HCT116 (cell line): Measurements from ENCODE around the gene DUOXA1. TPM values are rescaled to one million over a fixed set of nuclear protein-coding genes. Genes with fewer than 3 reads are reported as not detected.

Source experiments
- ATAC-seq: fragments of 200-7000 bp; cut with Tn5 transposase; 2 replicates; pipeline ENCODE4 v1.9.1; 2020; ENCODE audit warnings: mild to moderate bottlenecking, moderate library complexity
- BruUV-seq: library from RNA; stranded (reverse); fragments of 400-500 nt; replicated peaks from 2 replicates; lab custom pipeline; 2021; lab: Mats Ljungman, UMichigan
- CTCF ChIA-PET: fragments of 300-600 bp; sonication (Branson Sonifier 250); formaldehyde crosslinking; loops from one replicate; lab custom pipeline; 2021; ENCODE audit warnings: antibody characterized with exemption; lab: Charles Lee
- POLR2A ChIA-PET: fragments of 300-600, 350-600 bp; sonication (Branson Sonifier 250); formaldehyde crosslinking; loops from one replicate; lab custom pipeline; 2021; ENCODE audit warnings: antibody characterized with exemption; lab: Charles Lee
- RAD21 ChIA-PET, 2 experiments: fragments of 300-600 bp; sonication (Branson Sonifier 250); formaldehyde crosslinking; loops; one replicate each; lab custom pipeline; 2023; ENCODE audit warnings: low total read pairs in 2 of 2; ENCODE audit not compliant: uncharacterized antibody in 2 of 2, unreplicated experiment in 2 of 2, low non-redundant PET in 1 of 2; lab: Charles Lee
- DNase-seq: peaks from one replicate; pipeline ENCODE4 v3.0.0-alpha.2; 2010; ENCODE audit warnings: low read depth, low spot score
- H2AFZ ChIP-seq: fragments of 200-600 bp; shearing (Covaris generic), sonication (generic); 2 replicates; pipeline ENCODE4 v1.6.1; 2017; ENCODE audit warnings: low read depth, mixed run types, mixed read lengths, antibody characterized with exemption, low read length; ENCODE audit not compliant: poor library complexity, severe bottlenecking
- H3K27ac ChIP-seq: 2 replicates; pipeline ENCODE4 v1.5.1; 2012; ENCODE audit warnings: low read depth, low read length
- H3K27me3 ChIP-seq: fragments of 200-600 bp; sonication (generic); 2 replicates; pipeline ENCODE4 v1.6.1; 2016; ENCODE audit warnings: mixed run types, low read length, mixed read lengths; ENCODE audit not compliant: insufficient read depth
- H3K36me3 ChIP-seq, 2 experiments: fragments of 200-500 bp in 1 of 2; fragments of 200-600 bp in 1 of 2; sonication (Bioruptor generic) in 1 of 2; sonication (generic) in 1 of 2; 2 replicates each; pipeline versions ENCODE4 v1.5.1 to v1.6.1; 2014 to 2016; ENCODE audit warnings: low read length in 2 of 2, inconsistent platforms in 1 of 2, mixed read lengths in 1 of 2, mixed run types in 1 of 2; ENCODE audit not compliant: insufficient read depth in 2 of 2, control insufficient read depth in 1 of 2
- H3K4me1 ChIP-seq, 2 experiments: fragments of 200-600 bp in 1 of 2; sonication (generic) in 1 of 2; 2 replicates each; pipeline versions ENCODE4 v1.5.1 to v1.6.1; 2012 to 2017; ENCODE audit warnings: low read length in 2 of 2, inconsistent platforms in 1 of 2, mild to moderate bottlenecking in 1 of 2, mixed read lengths in 1 of 2, mixed run types in 1 of 2, moderate library complexity in 1 of 2; ENCODE audit not compliant: insufficient read depth in 2 of 2, control insufficient read depth in 1 of 2
- H3K4me2 ChIP-seq: fragments of 200-600 bp; sonication (generic); 2 replicates; pipeline ENCODE4 v1.6.1; 2017; ENCODE audit warnings: mixed run types, low read length, mixed read lengths
- H3K4me3 ChIP-seq, 2 experiments: fragments of 200-600 bp in 1 of 2; sonication (generic) in 1 of 2; replicated peaks in 1 of 2; 2 replicates each; pipeline ENCODE4 v1.5.1; 2011 to 2016; ENCODE audit warnings: low read length in 2 of 2, control low read depth in 1 of 2, low read depth in 1 of 2, mild to moderate bottlenecking in 1 of 2, mixed read lengths in 1 of 2, mixed run types in 1 of 2
- H3K79me2 ChIP-seq: fragments of 200-600 bp; sonication (generic); 2 replicates; pipeline ENCODE4 v1.6.1; 2017; ENCODE audit warnings: mild to moderate bottlenecking, mixed run types, low read length, moderate library complexity, mixed read lengths; ENCODE audit not compliant: insufficient read depth
- H3K9ac ChIP-seq: fragments of 200-600 bp; sonication (generic); 2 replicates; pipeline ENCODE4 v1.6.1; 2016; ENCODE audit warnings: low read length, mixed read lengths
- H3K9me2 ChIP-seq: fragments of 200-600 bp; sonication (generic), shearing (Covaris generic); 2 replicates; pipeline ENCODE4 v1.6.1; 2017; ENCODE audit warnings: mixed run types, mild to moderate bottlenecking, moderate library complexity; ENCODE audit not compliant: insufficient read depth
- H3K9me3 ChIP-seq, 2 experiments: fragments of 200-500 bp in 1 of 2; fragments of 200-600 bp in 1 of 2; sonication (Bioruptor generic) in 1 of 2; sonication (generic) in 1 of 2; 2 replicates each; pipeline ENCODE4 v1.6.1; 2014 to 2017; ENCODE audit warnings: low read length in 2 of 2, mixed read lengths in 2 of 2, inconsistent platforms in 1 of 2, low read depth in 1 of 2, mild to moderate bottlenecking in 1 of 2, mixed run types in 1 of 2, moderate library complexity in 1 of 2; ENCODE audit not compliant: control insufficient read depth in 1 of 2, insufficient read depth in 1 of 2
- H4K20me1 ChIP-seq: fragments of 200-600 bp; sonication (generic), shearing (Covaris generic); 2 replicates; pipeline ENCODE4 v1.6.1; 2017; ENCODE audit warnings: mixed run types, mild to moderate bottlenecking, moderate library complexity; ENCODE audit not compliant: insufficient read depth
- CBX3 ChIP-seq: IDR thresholded peaks from 2 replicates; pipeline ENCODE4 v1.6.1; 2012; ENCODE audit warnings: low read depth
- CEBPB ChIP-seq: IDR thresholded peaks from 2 replicates; pipeline ENCODE4 v1.6.1; 2012; ENCODE audit warnings: low read depth
- ELF1 ChIP-seq: IDR thresholded peaks from 2 replicates; pipeline ENCODE4 v1.6.1; 2012; ENCODE audit warnings: low read depth, borderline replicate concordance
- EZH2phosphoT487 ChIP-seq: fragments of 200-600 bp; IDR thresholded peaks from 2 replicates; pipeline ENCODE4 v1.6.1; 2018; ENCODE audit warnings: antibody characterized with exemption, borderline replicate concordance
- FOSL1 ChIP-seq: IDR thresholded peaks from 2 replicates; pipeline ENCODE4 v1.6.1; 2012; ENCODE audit warnings: low read depth
- MAX ChIP-seq: IDR thresholded peaks from 2 replicates; pipeline ENCODE4 v1.6.1; 2012
- RAD21 ChIP-seq: IDR thresholded peaks from 2 replicates; pipeline ENCODE4 v1.6.1; 2012; ENCODE audit warnings: low read depth, mild to moderate bottlenecking
- REST ChIP-seq: IDR thresholded peaks from 2 replicates; pipeline ENCODE4 v1.6.1; 2012; ENCODE audit warnings: low read depth
- SIN3A ChIP-seq: IDR thresholded peaks from 2 replicates; pipeline ENCODE4 v1.6.1; 2012; ENCODE audit warnings: low read depth
- SP1 ChIP-seq: IDR thresholded peaks from 2 replicates; pipeline ENCODE4 v1.6.1; 2012; ENCODE audit warnings: low read depth
- TCF7L2 ChIP-seq: IDR thresholded peaks from 2 replicates; pipeline ENCODE4 v1.7.0; 2011; ENCODE audit warnings: borderline replicate concordance, inconsistent platforms; ENCODE audit not compliant: insufficient read depth, insufficient read length; ENCODE audit errors: extremely low read depth
- YY1 ChIP-seq: IDR thresholded peaks from 2 replicates; pipeline ENCODE4 v1.6.1; 2011; ENCODE audit warnings: low read length, low read depth, moderate library complexity, mild to moderate bottlenecking; ENCODE audit not compliant: insufficient replicate concordance; ENCODE audit errors: extremely low read depth
- ZBTB33 ChIP-seq: IDR thresholded peaks from 2 replicates; pipeline ENCODE4 v1.6.1; 2011; ENCODE audit warnings: mild to moderate bottlenecking, low read length, moderate library complexity; ENCODE audit not compliant: insufficient replicate concordance; ENCODE audit errors: extremely low read depth
- ZFX ChIP-seq: fragments of 450-650 bp; IDR thresholded peaks from 2 replicates; pipeline ENCODE4 v1.6.1; 2017
- intact Hi-C: fragments of 100-400 bp; cut with micrococcal nuclease; formaldehyde crosslinking; loops from 2 replicates; pipeline ENCODE4 v1.10.0; 2022
- total RNA-seq: library from RNA; stranded (reverse); gene quantifications from one replicate; pipeline ENCODE4 v1.2.1, GENCODE V29; 2021; ENCODE audit not compliant: unreplicated experiment

Gene DUOXA1
- total RNA-seq, 1 experiment from 2014 or later, result 2.3 TPM

DNA sequence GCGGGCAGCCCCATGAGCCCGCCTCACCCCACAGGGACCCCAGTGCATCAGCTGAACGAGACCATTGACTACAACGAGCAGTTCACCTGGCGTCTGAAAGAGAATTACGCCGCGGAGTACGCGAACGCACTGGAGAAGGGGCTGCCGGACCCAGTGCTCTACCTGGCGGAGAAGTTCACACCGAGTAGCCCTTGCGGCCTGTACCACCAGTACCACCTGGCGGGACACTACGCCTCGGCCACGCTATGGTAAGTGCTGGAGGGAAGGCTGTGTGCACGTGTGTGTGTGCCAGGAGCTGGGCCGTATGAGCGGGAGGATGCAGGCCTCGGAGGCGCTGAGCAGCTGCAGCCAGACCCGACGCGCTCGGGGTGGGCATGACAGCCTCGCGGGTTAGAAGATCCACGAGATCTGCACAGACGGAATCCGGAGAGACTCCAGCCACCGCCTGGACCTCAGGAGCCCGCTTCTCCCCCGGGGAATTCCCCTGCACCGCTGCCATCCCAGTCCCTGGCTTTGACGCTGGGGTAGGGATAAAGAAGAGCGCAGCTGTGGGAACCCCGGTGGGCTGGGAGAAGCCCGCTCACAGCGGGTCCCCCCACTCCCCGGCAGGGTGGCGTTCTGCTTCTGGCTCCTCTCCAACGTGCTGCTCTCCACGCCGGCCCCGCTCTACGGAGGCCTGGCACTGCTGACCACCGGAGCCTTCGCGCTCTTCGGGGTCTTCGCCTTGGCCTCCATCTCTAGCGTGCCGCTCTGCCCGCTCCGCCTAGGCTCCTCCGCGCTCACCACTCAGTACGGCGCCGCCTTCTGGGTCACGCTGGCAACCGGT lies 13.0 kb downstream of the DUOXA1 start:
- CTCF ChIA-PET, result no interaction called here
- Histone ChIP-seq H3K4me1 (peaks cover 0 to 6% of the 10 kb centered on the region in 2 experiments; a peak in 2 of 4 replicates), H3K4me2 (no peak overlapping the region), H3K4me3 (no peak overlapping the region), H2AFZ (no peak overlapping the region), H3K9me2 (no peaks in the 10 kb centered on the region), H3K9me3 (no peaks in the 10 kb centered on the region), H3K36me3 (no peaks in the 10 kb centered on the region), H3K9ac (no peak overlapping the region), H3K27ac (no peak overlapping the region), H3K27me3 (no peaks in the 10 kb centered on the region), H3K79me2 (no peaks in the 10 kb centered on the region), H4K20me1 (no peaks in the 10 kb centered on the region)
- BruUV-seq, result no TSS peak
- DNase-seq (no peak), ATAC-seq (no peak)
- TF ChIP-seq CEBPB (no peak), SIN3A (no peak)
- POLR2A ChIA-PET, result no interaction called here
- RAD21 ChIA-PET, result no interaction called here
- intact Hi-C loops, result no loop called here

GRCh38 chr15:45116006-45116481 lies 13.6 kb downstream of the DUOXA1 start:
- Histone ChIP-seq H3K27ac (no peak overlapping the region), H3K36me3 (no peaks in the 10 kb centered on the region), H3K4me3 (no peak overlapping the region), H3K4me2 (no peak overlapping the region), H3K4me1 (peaks cover 0 to 4% of the 10 kb centered on the region in 2 experiments; a peak in 2 of 4 replicates), H3K9me2 (no peaks in the 10 kb centered on the region), H3K9me3 (no peaks in the 10 kb centered on the region), H3K79me2 (no peaks in the 10 kb centered on the region), H2AFZ (no peak overlapping the region), H3K27me3 (no peaks in the 10 kb centered on the region), H4K20me1 (no peaks in the 10 kb centered on the region), H3K9ac (no peak overlapping the region)
- no peak for DNase-seq
- RAD21 ChIA-PET, result no interaction called here
- no TSS peak for BruUV-seq
- POLR2A ChIA-PET, result no interaction called here
- CTCF ChIA-PET, result no interaction called here
- intact Hi-C loops, result no loop called here
- ATAC-seq, result no peak
- TF ChIP-seq EZH2phosphoT487 (no peak), ELF1 (no peak), ZFX (no peak), SP1 (no peak), SIN3A (no peak), REST (no peak), MAX (no peak), TCF7L2 (no peak), CBX3 (no peak), YY1 (no peak), FOSL1 (no peak), RAD21 (no peak), ZBTB33 (no peak)
